DMS79 (cell line): ENCODE measurements around the gene C11orf42.

Experiments
- DNase-seq: peaks from one replicate; lab custom pipeline; 2025; lab: John Stamatoyannopoulos, UW

Gene C11orf42, protein sequence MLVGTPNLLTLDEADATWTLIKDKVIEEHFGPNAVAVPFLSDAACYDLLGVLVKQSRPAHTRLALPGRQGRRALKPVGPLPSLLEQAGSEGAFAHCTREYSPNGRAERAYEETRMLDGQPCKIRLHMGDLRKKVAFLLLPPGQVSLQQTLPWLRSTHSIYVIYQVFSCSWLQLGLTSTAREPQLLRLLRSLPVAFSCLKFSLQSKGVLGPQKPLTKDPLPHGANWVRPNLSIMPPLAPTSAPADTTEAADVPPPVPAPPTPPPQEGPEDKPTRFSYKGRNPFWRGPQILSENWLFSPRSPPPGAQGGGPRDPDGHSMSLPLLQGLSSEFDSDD

DNA sequence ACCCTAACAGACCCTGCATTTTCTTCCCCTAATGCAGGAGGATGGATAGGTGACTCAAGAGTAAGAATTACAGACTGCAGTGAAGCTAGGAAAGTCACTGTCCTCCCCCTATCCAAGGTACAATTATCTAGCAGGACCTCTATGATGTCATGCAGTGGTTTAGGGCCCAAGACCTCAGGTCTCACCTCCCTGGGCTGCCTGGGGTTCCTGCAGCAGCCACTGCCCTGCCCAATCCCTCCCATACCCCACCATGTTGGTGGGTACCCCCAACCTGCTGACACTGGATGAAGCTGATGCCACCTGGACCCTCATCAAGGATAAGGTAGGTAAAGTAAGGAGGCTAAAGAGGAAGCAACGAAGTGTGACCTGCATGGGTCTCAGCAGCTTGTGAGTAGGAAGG is at the start of gene C11orf42:
Gene C11orf42, plus strand, starts transcription at position 192 of the 400 bp plus-strand sequence. Its CDS starts 59 bp downstream, at position 251.
- DNase-seq = no peak

DNA sequence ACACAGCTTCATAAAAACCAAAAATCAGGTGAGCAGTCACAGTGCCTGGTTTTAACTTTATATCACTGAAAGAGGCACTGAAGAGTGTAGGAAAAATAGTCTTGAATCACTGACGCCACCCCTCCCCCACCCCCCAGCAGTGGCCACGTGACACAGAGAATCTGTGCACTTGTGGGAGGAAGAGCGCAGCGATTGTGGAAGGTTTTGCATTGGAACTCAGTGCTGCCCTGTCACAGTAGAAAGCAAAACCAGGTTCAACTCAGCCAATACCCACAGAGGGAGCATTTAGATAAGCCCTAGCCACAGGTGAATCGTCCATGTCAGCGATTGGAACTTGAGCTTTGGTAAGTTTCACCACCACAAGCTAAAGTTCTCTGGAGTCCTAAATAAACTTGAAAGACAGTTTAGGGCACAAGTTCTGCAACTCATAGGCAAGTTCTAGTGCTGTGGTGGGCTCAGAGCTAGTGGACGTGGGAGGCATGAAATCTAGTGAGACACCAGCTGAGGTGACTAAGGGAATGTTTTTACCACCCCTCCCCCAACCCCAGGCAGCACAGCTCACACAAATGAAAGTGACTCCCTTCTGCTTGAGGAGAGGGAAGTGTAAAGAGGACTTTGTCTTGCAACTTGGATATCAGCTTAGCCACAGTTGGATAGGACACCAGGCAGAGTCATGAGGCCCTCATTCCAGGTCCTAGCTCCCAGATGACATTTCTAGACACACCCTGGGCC is 48.6 kb upstream of the C11orf42 start:
- DNase-seq = no peak

DNA sequence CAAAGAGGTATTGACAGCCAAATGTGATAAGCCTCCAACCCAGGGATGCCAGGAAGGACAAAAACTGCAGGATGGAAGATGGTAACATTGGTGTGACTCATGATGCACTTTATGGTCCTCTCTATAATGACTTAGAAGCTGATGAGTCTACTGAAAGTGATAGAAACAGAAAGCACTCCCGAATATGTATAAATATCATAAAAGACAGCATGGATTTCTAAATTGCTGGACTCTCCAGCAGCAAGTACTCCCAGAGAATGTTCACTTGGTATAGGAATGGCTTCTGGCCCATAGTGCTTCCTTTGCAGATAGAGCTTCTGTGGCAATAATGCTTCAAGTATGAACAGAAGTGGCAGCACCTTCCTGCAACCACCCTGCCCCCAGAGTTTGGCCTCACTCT is 35.1 kb upstream of the C11orf42 start, which contains the start of gene OR52B2:
Gene OR52B2, minus strand, starts transcription at position 101 of the 400 bp plus-strand sequence. Its CDS starts 0 bp downstream, at position 101.
- DNase-seq = no peak

DNA sequence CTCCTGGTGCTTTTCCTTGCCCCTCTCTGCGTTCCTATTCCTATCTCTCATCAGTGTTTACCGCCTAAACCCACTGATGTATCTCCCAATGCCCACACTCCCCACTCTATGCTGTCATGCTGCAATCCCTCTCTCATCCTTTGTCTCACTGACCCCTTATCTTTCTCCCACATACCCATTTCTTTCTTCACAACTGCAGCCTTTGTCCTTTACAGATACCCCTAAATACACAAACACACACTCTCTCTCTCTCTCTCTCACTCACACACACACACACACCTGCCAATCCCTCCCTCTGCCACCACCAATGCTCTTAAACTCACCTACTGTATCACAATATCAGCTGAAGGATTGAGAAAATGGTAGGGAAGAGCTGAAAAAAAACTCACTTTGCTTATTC is 29.9 kb upstream of the C11orf42 start:
- DNase-seq = no peak

DNA sequence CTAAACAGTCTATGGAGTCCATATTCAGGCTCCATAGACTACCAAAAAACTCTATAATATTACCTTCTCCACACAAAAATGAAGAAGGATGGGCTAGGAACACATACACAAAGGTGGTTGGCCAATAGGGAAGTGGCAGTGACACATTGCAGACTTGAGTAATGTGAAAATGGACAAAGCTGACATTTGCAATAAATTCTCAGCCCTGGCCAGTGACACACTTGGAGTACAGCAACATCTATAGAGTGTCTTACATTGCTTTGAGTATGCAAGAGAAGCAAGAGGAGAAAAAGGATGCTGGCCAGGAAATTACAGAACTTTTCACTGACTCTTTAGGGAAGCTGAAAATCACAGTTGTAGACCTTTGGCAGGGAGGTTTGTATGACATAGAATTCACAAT is 13.6 kb upstream of the C11orf42 start:
- no peak for DNase-seq

DNA sequence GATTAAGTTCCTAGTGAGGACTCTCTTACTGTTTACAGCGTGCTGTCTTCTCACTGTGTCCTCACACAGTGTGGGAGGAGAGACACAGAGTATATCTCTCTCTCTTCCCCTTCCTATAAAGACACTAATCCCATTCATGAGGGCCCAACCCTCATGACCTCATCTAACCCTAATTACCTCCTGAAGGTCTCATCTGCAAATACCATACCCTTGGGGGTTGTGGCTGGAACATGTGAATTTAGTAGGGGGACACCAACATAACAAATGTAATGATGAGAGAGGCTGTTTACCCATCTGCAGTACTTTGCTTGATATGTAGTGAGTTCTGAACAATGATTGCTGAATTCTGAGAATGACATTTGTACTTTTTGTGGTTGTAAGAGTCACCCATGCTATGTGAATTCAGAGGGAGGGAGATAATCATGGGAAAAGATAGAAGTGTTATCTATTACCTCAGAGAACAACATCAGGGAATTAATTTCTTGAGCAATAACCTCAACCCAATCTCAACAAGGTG is 11.2 kb upstream of the C11orf42 start:
- DNase-seq = no peak

DNA sequence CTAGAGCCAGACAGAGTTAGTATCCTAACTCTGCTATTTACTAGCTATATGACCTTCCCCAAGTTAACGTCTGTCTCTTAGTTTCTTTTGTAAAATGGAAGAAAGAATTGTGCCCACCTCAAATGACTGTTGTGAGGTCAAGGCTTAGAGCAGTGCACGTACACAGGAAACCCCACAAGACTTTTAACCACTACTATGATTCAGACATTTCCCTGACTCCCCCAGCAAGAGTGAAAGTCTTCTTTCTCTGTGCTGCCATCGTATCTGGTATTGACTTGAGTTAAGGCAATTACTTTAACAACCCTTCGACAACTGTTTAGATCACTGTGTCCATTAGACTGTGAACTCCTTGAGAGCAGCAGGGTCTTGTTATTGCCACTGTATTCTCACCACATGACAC is 9.0 kb upstream of the C11orf42 start:
- no peak for DNase-seq

DNA sequence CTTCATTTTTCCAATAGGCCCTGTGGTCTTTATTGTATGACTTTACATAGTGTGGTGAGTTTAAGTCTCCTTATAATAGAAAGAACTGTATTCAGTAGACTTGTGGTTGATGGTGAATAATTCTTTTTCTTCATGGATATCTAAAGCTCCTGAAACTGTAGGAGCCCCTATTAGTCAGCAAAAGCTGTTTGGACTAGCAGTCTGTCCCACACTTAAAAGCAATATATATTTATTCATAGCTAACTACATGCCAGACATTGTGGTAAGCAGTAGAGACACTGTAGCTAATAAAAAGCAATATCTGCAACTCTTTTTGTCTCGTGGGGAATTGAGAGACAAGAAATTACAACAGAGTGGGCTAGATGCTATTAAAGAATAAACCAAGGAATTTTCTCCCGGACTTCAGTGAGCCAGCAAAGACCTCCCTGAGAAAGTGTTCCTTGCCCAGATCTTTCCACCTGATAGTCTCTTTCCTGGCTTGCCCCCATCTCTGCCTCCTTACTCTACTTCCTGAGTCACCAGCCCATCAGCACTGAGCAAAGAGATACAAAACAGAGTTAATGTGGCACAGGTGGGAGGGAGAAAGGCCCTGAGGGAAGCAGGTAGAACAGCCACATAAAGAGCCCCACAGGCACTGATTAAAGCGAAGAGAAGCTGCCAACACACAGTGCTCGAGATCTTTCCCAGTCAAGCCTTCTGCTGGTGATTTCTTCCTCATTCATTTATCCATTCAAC is 7.7 kb upstream of the C11orf42 start:
- DNase-seq = no peak

DNA sequence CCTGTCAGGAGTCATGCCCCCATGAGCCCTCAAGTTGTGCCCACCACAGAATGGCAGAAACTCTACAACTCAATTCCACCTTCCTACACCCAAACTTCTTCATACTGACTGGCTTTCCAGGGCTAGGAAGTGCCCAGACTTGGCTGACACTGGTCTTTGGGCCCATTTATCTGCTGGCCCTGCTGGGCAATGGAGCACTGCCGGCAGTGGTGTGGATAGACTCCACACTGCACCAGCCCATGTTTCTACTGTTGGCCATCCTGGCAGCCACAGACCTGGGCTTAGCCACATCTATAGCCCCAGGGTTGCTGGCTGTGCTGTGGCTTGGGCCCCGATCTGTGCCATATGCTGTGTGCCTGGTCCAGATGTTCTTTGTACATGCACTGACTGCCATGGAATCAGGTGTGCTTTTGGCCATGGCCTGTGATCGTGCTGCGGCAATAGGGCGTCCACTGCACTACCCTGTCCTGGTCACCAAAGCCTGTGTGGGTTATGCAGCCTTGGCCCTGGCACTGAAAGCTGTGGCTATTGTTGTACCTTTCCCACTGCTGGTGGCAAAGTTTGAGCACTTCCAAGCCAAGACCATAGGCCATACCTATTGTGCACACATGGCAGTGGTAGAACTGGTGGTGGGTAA is 6.1 kb upstream of the C11orf42 start, which contains the start of gene OR52W1:
Gene OR52W1, plus strand, starts transcription at position 51 of the 637 bp plus-strand sequence. Its CDS starts 0 bp downstream, at position 51.
- no peak for DNase-seq

DNA sequence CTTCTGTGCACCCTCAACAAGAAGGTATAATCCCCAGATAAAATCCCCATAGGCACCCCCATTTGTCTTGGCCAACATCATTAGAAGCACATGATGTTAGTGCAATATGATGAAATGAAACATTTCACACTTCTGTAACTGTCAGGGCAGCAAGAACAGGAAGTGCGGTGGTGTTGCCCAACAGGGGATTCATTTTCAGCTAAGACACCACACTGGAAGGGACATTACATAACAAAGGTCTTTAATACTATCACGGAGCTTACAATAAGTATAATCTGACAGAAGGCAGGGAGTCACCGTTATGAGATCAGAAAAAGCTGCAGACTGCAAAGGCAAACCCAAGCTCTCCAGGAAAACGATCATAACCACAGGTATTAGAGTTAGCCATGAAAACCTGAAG is 4.4 kb upstream of the C11orf42 start:
- no peak for DNase-seq

DNA sequence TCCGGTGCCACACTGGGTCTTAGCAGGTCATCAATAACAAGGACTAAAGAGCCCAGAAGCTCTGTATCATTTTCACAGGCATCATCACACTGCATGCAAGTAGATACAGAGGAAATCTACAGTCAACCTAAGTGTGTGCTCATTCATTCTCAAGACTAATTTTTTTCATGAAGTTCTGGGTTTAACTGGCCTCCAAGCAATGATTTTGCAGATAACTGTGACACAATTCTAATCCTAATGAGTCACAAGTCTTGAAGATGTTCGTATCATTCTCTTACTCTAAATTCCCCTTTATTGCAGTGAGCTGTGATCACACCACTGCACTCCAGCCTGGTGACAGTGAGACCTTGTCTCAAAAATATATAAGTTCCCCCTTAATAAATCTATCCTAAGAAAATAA is 3.9 kb upstream of the C11orf42 start:
- DNase-seq = no peak

DNA sequence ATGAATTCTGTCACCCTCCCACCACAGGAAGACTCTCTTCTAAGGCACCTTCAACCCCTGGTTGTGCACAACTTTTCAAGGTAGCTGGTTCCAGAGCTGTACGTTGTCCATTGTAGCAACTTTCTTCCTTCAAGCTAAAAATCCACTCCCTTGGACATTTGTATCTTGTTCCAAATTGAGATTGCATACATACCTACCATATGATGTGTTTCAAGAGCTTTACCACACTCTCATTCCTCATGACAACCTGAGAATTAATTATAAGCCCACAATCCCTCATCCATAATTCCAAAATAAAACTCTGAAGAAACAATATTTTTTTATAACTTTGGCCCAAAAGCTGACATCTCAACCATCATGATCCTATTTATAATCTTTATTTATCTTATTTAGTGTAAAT is 3.3 kb upstream of the C11orf42 start:
- no peak for DNase-seq

DNA sequence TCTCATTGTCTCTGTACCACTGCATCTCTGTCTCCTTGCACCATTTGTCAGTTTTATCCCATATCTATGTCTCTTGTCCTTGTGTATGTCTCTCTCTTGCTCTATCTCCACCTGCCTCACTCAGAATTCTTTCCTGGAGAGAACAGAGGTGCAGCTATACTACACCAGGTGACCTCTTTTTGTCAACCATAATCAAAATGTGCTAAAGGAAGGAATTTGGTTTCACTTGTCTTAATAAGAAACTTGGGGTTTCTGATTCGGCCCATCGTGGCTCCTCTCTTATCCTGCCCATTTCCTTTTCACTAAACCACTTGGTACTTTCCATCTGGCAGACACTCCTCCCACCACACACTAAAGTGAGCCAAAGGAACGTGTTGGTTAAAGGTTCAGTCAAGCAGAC is 2.0 kb upstream of the C11orf42 start:
- DNase-seq = no peak

DNA sequence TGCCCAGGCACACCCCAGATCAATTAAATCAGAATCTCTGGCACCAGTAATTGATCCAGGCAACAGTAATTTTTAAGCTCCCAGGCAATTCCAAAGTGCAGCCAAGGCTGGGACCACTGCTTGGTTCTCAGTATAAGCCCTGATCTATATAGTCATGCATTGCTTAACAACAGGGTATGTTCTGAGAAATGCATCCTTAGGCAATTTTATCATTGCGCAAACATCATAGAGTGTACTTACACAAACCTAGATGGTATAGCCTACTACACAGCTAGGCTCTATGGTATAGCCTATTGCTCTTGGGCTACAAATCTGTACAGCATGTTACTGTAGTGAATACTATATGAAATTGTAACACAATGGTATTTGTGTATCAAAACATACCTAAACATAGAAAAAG is 651 bp upstream of the C11orf42 start:
- DNase-seq = no peak

DNA sequence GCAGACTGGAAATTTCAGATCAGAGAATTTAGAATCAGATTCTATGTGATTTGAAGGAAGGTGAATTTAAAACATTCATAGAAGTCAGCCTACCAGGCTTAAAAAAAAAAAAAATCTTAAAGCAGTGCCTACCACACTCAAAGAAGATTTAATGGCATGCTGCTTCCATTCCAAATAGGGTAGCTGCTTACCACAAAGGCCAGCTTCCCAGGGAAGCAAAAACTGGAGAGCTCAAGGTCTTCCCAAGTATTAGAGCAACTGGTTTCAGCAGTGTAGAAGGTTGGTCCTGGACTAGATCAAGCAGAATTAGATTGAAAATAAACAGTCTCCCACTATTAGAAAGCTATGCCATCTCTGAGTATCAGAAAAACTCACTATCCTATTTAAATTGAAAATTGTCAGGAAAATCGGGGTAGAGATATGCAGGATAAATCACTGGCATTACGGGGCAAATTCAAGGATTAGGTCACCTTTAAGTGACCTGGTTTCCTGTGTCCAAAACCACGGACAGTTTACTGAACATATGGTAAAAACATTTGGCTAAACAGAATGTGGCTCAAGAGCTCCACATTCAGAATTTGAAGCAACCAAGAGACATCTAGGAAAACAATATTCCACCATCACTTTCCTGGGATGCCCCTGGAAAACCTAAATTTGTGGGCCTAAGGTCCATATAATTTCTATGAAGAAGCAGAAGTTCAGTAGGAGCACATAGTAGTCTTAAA is 1.3 kb downstream of the C11orf42 start:
- DNase-seq = no peak

DNA sequence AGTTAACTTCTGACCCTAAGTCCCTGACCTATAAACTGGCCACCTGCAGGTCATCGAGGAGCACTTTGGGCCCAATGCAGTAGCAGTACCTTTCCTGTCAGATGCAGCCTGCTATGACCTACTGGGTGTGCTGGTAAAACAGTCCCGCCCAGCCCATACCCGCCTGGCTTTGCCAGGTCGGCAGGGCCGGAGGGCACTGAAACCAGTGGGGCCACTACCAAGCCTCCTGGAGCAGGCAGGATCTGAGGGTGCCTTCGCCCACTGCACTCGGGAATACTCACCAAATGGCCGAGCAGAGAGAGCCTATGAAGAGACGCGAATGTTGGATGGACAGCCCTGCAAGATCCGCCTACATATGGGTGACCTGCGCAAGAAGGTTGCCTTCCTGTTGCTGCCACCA is 4.4 kb downstream of the C11orf42 start:
- no peak for DNase-seq

DNA sequence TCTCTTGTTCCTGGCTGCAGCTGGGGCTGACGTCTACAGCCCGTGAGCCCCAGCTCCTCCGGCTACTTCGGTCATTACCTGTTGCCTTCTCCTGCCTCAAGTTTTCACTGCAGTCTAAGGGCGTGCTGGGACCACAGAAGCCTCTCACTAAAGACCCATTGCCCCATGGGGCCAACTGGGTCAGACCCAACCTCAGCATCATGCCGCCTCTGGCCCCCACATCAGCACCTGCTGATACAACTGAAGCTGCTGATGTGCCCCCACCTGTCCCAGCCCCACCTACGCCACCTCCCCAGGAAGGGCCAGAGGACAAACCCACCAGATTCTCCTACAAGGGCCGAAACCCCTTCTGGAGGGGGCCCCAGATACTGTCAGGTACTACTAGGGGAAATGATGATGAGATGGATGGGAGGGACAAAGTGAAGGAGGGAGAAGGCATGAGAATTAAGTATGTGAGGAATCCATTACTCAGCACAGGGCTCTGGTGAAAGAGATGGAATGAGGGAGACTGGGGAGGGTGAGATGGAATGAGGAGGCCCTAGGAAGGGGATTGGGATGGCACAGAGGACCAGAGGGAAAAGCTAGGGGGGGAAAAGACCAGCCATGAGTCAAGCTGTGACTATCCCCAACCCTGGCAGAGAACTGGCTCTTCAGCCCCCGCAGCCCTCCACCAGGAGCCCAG is 5.1 kb downstream of the C11orf42 start:
- no peak for DNase-seq

DNA sequence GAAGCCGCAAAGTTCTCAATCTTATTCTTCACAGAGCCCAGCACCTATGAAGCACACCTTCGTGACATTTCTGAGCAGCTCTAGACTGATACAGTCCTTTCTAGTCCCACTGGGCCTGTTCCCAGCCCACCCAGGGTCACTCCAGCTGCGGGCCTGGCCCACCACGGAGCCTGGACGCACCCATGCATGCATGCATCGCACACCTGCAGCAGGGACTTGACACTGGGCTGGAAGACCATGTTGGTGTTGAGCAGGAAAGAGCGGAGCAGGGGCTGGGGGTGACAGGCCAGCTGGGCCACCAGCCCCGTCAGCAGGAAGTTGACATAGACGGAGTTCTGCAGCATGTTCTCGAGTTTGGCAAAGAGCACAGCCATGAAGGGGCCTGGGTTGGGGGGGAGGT is 9.2 kb downstream of the C11orf42 start:
- no peak for DNase-seq

DNA sequence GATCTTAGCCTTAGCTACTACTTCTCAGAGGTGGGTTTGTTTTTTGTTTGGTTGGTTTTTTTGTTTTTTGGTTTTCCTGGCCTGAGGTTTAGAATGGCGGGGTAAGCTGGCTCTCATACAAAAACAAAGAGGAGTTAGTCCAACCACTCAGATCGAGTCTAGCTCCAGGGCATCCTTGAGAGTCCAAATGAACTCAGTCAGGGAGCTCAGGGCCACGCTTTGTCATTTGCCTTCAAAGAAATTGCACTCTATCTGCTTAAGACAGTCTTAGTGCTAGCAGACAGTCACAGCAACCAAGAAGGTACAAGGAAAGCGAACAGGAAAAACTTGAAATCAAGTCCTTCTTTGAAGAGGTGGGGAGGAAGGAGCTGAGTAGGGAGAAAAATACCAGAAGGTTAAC is 11.1 kb downstream of the C11orf42 start:
- no peak for DNase-seq

DNA sequence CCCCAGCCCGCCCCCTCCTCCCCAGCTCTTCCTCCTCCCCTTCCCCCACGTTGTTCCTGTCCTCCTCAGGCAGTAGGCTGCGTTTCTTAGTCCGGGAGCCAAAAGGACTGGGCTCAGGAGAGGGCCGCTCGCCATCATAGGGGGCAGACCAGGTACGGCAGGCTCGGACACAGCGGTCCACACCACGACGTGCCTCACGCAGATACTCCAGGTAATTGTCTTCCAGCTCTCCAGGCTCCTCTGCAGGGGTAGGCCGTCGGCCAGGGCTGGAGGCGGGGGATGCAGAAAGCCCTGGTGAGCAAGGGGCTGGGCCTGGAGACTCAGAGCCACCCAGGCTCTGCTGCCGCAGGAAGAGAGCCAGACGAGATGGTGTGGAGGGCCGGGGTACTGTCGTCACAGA is 12.4 kb downstream of the C11orf42 start:
- no peak for DNase-seq

DNA sequence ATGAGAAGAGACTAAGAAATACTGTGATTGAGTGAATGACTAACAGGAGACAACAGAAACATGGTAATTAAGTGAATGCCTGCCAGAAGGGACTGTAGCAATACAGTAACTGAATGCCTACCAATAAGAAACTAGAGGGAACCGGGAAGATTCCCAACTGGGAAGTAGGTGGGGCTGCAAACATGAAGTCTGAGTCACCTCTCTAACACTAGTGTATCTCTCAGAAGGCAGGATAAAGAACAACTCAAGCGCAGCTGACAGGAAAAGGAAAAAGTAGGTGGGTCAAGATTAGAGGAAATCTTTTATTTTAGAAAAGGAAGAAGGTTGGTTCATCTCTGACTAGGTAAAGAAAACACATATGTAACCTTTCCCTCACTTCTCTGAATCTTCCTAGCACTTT is 14.0 kb downstream of the C11orf42 start:
- DNase-seq = no peak
